ENCODE measurements around the gene BRF1.

Gene BRF1

DNA sequence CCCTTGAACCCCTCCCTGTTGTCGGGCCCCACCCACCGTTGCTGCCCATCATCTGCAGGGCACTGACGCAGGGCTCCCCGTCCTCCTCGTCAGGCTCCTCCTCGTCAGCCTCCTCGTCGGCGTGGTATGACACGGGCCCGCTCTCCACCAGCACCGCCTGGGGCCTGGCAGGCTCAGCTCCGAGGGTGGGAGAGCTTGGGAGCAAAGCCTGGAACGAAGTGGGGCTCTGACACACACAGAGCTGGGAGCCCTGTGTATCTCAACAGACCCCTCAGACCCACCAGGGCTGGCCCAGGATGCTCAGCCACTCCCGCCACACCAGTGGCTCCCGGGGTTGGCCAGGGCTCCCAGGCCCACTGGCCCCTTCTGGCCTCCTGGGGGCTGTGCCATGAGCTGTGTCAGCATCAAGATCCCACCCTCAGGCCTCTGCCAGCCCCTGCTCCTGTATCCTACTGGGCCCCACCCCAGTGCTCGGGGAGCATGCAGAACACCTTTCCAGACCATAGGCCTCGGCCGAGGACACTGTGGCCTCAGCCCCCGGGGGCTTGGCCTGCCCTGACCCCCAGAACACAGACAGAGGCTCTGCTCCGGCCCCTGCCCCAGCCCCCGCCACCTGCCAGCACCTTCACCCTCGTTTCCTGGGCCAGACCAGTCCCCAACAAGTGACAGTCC, 89.6 kb downstream of the BRF1 start:
- no peak for DNase-seq (ENCODE audit: low read depth, low spot score)

DNA sequence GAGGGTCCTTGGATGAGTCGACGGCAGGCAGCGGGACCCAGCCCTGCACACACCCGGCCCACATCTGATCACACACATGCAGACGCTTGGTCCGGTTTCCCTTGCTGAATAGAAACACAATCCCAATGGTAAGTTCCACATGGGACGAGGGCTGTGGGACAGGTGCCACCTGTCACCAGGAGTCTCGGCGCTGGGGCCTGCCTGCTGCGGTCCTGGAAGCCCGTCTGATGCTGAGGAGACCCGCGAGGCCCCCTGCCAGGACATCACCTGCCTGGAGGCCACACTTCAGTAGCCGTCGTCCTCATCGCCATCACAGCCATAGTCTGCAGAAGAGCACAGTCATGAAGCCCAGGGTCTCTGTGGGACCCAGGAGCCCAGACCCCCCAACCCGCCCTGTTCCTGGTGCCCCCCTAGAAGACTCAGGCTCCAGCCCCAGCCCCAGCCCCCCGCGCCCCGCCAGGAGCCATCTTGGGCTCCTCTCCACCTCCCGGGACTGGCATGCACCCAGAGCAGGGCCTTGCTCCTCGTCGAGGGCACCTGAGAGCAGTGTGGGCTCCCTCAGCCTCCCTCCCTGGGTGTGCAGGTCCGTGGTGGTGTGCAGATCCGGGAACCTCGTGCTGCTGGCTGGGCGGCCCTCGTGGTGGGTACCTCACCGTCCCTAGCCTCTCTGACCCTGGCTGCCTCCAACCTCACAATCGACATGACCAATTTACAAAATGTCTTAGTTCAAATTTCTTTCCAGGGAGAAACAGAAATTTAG, 90.4 kb downstream of the BRF1 start:
- DNase-seq (ENCODE audit: low read depth, low spot score), result no peak

DNA sequence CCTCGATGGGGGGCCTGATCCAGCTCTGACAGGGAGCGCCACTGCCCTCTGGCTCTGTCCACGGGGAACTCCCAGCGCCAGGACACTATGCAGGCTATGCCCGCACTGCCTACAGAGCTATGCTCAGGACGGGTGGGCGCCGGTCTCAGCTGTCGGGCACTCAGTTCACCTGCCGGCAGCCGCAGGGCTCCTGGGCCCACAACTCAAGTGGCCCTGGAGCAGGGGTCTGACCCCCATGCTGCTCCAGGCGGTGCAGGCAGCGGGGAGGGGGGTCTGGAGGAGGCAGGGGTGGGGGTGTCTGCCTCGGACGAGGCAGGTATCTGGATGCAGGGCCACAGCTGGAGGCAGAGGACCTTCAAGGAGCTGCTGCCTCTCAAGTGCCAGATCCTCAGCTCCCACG, 91.2 kb downstream of the BRF1 start:
- no peak for DNase-seq (ENCODE audit: low read depth, low spot score)

DNA sequence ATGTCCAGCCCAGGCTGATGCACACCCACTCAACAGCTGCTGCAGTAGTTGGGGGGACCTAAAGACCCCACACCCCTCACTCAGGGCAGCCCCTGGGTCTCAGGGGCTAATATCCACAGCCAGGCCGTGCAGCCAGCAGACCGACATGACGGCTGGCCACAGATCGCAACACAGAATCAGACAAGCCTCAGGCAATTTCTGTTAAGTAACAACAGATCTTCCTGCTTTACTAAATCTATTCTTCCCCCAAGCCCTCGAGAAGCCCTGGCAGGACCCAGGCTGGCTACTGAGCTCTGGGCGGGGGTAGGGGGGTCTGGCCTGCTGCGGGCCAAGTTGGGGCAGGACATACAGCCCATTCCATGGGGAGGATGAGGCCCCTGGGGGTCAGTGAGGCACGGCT, 91.7 kb downstream of the BRF1 start:
- DNase-seq (ENCODE audit: low read depth, low spot score), result no peak

DNA sequence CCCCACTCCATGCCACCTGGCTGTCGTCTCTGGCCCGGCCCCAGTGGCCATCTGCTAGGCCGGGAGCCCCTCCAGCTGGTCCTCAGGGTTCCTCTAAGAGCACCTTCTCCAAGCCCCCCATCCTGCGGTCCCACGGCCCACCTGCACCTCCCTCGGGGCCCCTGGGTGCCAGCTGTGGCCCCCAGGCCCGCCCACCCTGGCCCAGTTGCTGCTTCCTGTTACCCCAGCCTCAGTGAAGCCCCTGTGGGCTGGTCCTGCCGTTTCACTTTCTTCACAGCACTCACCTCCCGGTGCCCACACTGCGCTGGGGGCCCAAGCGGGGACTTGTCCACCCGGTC, 92.1 kb downstream of the BRF1 start:
- DNase-seq (ENCODE audit: low read depth, low spot score), result no peak

DNA sequence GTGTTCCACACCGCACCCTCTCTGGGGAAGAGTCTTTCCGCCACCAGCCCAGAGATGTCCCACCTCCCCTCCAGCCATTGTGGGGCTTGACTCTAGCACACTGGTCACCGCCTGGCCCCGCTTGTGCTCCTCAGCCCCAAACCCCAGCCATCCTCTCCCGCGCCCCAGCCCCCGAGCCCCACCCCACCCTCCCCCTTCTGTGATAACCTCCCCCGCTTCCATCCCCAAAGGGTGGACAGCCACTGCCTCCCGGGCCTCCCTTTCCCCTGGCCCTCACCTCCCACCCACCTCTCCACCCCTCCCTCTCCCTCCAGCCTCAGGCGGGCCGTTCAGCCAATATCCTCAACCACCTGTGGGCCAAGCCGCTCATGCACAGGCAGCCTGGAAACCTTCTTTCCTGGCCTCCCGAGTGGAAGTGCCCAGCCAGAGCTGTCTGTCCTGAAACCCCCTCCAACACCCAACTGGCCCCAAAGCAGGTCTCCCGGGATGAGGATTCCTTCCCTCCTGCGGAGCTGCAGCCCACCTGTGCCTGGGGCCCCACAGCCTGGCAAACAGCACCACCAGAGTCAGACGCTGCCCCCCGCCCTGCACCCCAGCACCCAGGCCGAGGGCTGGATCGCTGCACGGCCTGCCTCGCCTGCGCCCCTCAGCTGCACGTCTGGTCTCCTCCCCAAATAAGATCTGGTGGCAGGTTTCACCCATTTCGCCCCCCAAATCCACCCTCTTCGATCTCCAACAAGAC, 92.6 kb downstream of the BRF1 start:
- no peak for DNase-seq (ENCODE audit: low read depth, low spot score)

DNA sequence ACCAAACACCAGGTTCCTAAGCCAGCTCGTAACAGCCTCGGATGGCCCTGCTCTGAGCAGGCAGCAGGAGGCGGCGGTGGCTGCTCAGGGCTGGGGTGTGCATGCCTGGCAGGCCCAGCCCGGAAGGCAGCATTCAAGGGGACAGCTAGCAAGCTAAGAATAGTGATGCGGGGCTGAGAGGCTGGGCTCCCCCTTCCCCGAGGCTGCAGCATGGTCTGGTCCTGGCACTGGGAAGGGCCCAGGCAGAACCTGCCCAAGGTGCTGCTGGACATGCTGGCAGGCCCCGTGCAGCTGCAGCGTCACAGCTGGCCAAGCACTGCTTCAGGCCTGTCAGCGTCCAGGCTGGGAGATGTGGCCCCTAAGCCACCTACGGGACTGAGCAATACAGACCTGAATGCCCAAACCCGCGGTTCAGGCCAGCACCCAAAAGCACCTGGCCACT, 93.3 kb downstream of the BRF1 start:
- DNase-seq (ENCODE audit: low read depth, low spot score), result peak; percentile 37

DNA sequence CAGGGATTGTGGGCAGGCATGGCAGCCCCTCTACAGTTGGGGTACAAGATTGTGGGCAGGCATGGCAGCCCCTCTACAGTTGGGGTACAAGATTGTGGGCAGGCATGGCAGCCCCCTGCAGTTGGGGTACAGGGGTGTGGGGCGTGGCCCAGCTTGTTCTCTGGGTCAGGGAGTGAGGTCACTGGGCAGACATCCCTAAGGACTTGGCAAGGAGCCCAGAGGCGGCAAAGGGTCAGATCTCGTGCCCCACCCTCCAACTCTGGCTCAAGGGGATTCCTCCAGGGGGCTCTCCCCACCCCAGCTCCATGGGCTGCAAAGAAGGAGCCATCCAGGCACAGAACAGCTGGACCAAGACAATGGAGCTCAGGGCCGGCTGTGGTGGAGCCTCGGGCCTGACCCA, 93.9 kb downstream of the BRF1 start:
- no peak for DNase-seq (ENCODE audit: low read depth, low spot score)

DNA sequence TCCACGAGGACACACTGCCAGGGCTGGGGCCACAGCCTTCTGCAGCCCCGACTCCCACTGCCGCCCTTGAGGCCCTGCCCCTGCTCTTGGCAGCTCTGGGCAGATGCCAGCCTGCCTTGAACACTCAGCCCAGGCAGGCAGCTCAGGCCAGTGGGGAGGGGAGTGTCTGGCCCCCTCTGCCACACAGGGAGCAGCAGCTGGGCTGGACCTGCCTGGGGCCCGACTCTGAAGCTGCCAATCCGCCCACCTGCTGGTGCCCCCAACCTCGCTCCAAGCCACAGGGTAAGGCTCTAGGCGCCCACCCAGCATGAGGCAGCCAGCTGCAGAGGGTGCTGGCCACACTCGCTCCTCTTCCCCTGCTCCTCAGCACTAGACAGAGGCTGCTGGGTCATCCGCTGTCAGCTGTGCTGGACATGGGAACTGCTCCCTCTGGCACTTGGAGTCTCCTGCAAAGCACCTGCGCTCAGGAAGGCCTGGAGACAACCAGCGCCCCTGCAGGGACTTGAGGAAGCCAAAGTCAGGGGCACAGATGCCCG, 95.1 kb downstream of the BRF1 start:
- DNase-seq (ENCODE audit: low read depth, low spot score), result no peak

DNA sequence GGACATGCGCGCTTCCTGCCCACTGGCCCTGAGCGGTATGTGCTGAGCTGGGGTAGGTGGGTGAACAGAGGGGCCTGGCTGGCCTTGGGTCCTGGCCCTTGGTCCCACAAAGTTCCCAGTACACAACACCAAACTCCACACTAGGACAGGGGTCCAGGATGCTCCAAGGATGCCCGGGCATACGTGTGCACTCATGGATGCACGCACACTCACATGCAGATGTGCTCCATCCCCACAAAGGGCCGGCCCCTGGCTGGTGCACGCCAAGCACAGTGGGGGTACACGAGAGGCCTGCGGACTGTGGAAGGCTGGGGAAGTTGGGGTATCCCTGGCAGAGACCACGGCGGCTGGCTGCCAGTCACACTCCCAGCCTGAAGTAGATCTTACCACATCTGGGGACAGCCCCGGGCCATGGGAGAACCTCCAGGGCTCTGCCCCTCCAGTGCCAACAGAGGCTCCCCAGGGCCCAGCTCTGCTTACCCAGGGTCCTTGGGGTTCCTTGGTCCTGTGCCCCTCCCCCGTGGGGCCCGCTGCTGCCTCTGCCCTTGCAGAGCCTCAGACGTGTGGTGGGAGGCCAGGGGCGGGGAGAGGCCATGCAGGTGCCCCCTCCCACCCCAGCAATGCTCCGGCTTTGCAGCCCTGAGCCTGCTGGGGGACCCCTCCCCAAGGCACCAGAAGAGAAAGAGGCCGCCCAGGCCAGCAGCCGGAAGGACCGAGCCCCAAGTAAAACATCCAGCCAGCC, 95.7 kb downstream of the BRF1 start:
- DNase-seq (ENCODE audit: low read depth, low spot score), result no peak

DNA sequence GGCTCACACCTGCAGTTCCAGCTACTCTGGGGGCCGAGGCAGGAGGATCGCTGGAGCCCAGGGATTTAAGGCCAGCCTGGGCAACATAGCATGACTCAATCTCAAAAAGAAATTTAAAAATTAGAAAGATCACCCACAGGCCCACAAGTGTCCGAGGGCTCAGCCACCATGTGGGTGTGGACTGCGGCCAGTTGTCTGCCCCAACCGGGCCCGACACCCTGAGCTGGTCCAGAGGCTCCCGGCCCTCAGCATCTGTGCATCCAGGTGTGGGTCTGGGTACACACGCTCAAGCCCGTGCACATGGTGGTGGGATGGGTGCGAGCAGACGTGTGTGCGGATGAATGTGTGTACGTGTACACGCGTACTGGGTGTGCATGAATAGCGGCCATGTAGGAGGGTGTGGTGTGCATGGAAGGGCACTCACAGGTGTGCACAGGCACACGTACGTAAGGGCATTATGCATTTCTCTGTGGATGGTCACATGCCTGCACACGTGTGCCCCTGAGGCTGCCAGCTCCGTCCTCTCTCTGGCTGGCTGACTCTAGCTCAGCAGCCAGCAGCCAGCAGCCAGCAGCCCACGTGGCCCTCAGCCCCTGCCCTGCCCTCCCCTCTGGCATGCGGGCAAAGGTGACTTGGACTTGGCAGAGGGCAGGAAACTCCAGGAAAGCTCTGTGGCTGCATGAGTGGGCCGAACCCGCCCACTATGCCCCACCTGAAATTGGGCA, 96.4 kb downstream of the BRF1 start:
- no peak for DNase-seq (ENCODE audit: low read depth, low spot score)

DNA sequence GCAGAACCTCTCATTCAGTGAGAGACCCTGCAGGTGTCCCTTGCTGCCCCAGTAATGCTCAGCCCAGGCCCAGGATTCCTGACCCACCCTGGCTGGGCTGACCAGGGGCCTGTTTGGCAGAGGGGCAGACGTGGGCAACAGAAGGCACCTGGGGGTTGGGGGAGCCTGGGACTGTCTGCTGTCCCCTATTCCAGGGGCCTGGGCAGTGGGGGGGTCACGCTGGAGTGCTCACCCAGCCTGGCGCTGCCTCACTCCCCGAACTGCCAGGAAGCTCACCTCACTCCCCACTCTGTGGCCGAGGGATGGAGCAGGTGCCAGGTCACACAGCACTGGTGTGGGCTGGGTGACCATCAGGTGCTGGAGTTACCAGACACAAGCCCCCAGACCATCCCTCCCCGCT, 97.1 kb downstream of the BRF1 start:
- no peak for DNase-seq (ENCODE audit: low read depth, low spot score)

DNA sequence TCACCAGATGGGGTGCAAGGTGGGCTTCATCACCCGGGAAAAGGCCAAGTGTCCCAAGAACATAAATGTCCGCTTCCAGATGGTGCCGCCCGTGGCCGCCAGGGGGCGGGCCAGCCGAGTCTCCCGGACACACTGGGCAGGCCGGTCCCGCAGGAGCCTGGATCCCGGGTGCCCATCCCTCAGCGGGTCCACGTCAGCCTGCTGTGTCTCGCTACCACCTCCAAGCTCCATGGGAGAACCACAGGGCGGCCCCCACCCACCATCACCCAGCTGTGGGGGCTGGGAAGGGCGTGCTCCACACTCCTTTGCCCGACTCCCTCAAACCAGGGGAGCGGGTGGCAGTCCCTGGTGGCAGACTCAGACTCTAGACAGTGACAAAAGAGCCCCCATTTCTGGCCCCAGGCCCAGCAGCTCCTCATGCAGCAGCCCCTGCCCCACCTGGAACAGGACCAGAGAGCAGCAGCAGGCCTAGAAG, 97.7 kb downstream of the BRF1 start:
- DNase-seq (ENCODE audit: low read depth, low spot score), result peak; percentile 76

DNA sequence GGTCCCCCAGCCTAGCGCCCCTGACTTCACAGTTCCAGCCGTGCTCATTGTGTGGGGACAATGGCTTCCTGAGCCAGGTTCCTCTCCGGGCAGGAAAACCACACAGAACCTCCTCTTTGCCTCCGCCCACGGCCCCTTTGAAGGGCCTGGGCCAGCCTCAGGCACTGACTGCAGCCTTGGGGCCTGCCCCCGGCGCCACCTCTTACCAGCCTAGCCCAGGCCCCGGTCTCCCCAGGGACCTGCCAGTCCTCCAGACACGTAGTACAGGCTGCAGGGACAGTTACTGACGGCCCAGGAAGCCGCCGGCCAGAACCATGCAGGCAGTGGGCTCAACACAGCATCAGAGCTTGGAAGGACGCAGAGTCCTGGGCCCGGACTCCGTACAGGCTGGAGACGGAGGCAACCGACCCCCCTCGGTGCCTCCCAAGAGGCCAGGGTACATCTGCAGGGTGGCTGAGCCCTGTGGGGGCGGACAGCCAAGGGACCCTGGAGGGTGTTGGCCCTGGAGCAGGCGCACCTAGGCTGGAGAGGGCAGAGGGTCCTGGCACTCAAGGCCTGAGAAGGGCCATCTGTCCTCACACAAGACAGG, 98.8 kb downstream of the BRF1 start:
- DNase-seq (ENCODE audit: low read depth, low spot score), result no peak

DNA sequence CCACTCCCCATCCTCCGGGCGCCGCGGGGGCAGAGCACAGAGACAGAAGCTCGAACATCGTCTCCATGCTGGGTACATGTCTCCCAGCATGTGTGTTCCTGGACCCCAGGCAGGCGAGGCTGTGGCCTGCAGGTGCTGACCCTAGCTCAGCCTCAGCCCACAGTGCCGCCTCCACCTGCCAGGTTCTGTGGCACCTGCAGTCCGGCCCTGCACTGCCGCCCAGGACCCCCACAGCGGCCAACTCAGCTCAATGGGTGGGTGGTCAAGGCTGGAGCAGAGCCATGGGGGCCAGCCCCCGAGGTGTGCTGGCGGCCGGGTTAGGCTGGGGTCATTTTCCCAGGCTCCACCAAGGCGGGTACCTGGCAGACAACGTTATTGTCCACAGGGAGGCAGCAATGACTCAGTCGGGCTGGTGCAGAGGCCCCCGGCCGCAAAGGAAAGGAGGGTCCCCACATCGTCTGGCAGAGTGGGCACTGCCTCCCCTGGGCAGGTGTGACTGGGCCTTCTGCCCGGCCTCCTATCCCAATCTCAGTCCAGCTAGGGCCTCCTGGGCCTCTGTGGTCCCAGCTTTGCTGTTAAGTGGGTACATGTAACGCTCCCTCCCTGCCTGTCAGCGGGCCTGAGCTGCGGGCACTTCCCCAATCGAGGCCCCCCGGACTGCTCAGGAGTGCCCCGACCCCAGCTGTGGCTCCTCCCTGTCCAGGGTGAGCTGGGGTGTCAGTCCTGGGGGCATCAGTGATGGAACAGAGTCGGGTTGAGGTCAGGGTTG, 99.5 kb downstream of the BRF1 start:
- no peak for DNase-seq (ENCODE audit: low read depth, low spot score)

DNA sequence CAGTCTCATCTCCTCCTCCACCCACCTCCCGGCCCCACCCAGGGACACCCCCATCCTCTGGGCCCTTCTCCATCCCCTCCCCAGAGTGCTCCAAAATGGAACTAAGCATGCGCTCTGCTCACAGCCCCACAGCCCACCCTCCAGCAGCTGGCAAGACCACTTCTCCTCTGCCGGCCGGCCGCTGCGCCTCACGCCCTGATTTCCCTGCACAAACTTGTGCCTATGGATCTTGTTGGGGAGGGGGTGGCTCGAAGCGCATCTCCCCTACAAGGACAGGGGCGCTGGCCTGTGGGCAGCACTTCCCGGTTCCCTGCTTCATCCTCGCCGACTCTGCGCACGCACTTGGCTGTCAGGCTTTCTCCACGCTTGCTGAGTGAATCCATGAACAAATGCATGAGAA, 100.2 kb downstream of the BRF1 start:
- DNase-seq (ENCODE audit: low read depth, low spot score), result no peak

DNA sequence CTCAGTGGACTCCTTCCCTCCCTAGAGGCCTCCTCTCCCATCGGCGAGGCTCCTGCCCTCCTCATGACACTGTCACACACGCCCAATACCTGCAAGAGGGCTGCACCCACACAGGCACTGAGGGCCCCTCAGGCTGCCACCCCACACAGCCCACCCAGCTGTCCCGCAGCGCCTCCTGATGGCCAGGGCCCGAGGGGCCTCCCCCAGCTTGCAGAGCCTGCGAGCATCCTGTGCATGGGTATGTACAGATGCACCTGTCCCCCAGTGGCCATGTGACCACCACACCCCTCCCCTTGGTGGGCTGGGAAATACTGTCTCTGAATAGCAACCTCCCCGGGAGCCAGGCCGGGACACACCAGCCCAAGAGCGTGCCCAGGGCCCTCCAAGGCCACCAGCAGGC, 100.7 kb downstream of the BRF1 start:
- no peak for DNase-seq (ENCODE audit: low read depth, low spot score)

DNA sequence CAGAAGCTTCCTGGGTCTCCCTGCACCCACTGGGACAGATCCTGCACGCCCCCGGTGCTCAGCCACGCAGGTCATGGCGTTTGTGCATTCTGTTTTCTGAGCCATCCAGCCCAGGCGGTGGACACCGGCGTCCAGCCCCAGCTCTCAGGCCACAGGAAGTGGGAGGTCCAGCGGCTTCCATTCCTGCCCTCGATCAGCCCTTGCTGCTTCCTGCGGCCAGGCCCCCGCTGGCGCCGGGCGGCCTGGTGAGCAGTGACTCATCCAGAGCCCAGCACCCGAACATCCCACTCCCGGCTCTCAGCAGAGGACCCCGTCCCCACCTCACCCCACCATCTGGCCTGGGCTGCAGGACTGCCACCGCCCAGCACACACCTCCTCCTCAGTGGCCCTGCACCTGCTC, 101.7 kb downstream of the BRF1 start:
- DNase-seq (ENCODE audit: low read depth, low spot score), result no peak

DNA sequence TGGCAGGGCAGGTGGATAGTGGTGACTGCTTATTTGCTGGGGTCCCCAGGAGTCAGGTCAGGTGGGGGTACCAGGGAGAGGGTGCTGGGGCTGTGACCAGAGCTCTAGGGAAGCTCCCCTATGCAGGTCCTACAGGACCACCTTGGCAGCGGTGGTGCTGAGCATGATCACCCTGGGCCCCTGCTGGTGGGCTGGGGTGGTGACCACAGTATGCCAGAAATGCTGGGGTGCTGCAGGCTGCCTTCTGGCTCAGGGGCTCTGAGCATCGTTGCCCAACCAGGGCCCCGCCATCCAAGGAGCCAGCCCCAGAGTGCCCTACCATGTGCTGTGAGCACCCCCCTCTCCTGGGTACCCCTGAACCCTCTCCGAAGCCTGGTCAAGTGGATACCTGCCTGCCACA, 102.2 kb downstream of the BRF1 start:
- DNase-seq (ENCODE audit: low read depth, low spot score), result no peak

DNA sequence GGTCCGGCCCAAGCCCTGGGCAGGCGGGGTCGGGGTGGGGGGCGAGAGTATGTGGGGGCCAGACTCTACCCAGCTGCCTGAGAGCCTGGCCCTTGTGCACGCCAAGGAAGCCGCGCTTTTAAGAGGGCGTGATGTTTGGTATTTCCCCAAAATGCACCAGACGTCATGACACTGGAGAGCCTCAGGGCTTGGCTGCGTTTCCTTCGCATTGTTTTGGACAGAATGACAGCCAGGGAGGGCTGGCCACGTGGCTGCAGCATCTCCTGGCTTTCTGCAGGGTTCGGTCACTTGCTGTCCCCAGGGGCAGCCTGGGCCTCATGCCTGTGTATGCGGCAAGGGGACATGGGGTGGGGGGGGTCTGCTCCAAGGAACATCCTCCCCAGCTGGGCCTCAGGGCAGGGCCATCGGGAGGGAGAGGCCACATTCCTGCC, 103.6 kb downstream of the BRF1 start:
- peak; percentile 79 for DNase-seq (ENCODE audit: low read depth, low spot score)
